Rectal smooth muscle tissue (tissue), 1 donor: ENCODE measurements around the gene GABBR2.

Experiments used
- H3K27ac ChIP-seq: one replicate; pipeline ENCODE4 v1.7.0; 2013; ENCODE audit warnings: low read depth, low read length, inconsistent platforms
- H3K27me3 ChIP-seq: one replicate; pipeline ENCODE4 v1.7.0; 2013; ENCODE audit warnings: low read length; ENCODE audit not compliant: control insufficient read depth, insufficient read depth
- H3K36me3 ChIP-seq: one replicate; pipeline ENCODE4 v1.7.0; 2013; ENCODE audit warnings: low read length; ENCODE audit not compliant: control insufficient read depth, insufficient read depth
- H3K4me1 ChIP-seq: one replicate; pipeline ENCODE4 v1.7.0; 2013; ENCODE audit warnings: low read length; ENCODE audit not compliant: control insufficient read depth, insufficient read depth
- H3K4me3 ChIP-seq: one replicate; pipeline ENCODE4 v1.7.0; 2013; ENCODE audit warnings: low read length
- H3K9ac ChIP-seq: one replicate; pipeline ENCODE4 v1.7.0; 2013; ENCODE audit warnings: low read length

Gene GABBR2

GRCh38 chr9:98736226-98736625, 27.5 kb upstream of the GABBR2 start:
- H3K27me3 ChIP-seq: no peaks in the 10 kb centered on the region
- no peak overlapping the region for H3K27ac ChIP-seq
- no peaks in the 10 kb centered on the region for H3K4me1 ChIP-seq
- no peak overlapping the region for H3K4me3 ChIP-seq
- peaks cover 9% of the 10 kb centered on the region for H3K36me3 ChIP-seq
- H3K9ac ChIP-seq: no peak overlapping the region

- H3K36me3 ChIP-seq: peaks cover 9% of the 10 kb centered on the region
- no peak overlapping the region for H3K9ac ChIP-seq
- H3K27ac ChIP-seq: no peak overlapping the region
- no peak overlapping the region for H3K4me3 ChIP-seq
- H3K4me1 ChIP-seq: no peaks in the 10 kb centered on the region
- H3K27me3 ChIP-seq: no peaks in the 10 kb centered on the region
Measured at GRCh38 chr9:98732801-98733200, 24.1 kb upstream of the GABBR2 start.

- H3K4me1 ChIP-seq: no peaks in the 10 kb centered on the region
- no peaks in the 10 kb centered on the region for H3K27me3 ChIP-seq
- H3K9ac ChIP-seq: no peak overlapping the region
- no peak overlapping the region for H3K27ac ChIP-seq
- H3K4me3 ChIP-seq: no peak overlapping the region
- H3K36me3 ChIP-seq: peaks cover 9% of the 10 kb centered on the region
Measured at GRCh38 chr9:98732091-98732490, 23.4 kb upstream of the GABBR2 start.

GRCh38 chr9:98730871-98731270, 22.1 kb upstream of the GABBR2 start:
- Histone ChIP-seq H3K27ac (no peak overlapping the region), H3K4me1 (no peaks in the 10 kb centered on the region), H3K27me3 (no peaks in the 10 kb centered on the region), H3K36me3 (peaks cover 9% of the 10 kb centered on the region), H3K9ac (no peak overlapping the region), H3K4me3 (no peak overlapping the region)

GRCh38 chr9:98728500-98728899, 19.8 kb upstream of the GABBR2 start:
- no peaks in the 10 kb centered on the region for H3K4me1 ChIP-seq
- no peak overlapping the region for H3K4me3 ChIP-seq

GRCh38 chr9:98727428-98727827, 18.7 kb upstream of the GABBR2 start:
- peaks cover 2% of the 10 kb centered on the region for H3K27me3 ChIP-seq
- no peaks in the 10 kb centered on the region for H3K4me1 ChIP-seq
- no peak overlapping the region for H3K4me3 ChIP-seq
- H3K9ac ChIP-seq: no peak overlapping the region
- no peaks in the 10 kb centered on the region for H3K36me3 ChIP-seq
- no peak overlapping the region for H3K27ac ChIP-seq

More at GRCh38 chr9:98728500-98728899, 19.8 kb upstream of the GABBR2 start:
- no peak overlapping the region for H3K27ac ChIP-seq
- H3K27me3 ChIP-seq: no peaks in the 10 kb centered on the region
- H3K9ac ChIP-seq: no peak overlapping the region
- peaks cover 3% of the 10 kb centered on the region for H3K36me3 ChIP-seq

- Histone ChIP-seq H3K27ac (no peak overlapping the region), H3K27me3 (peaks cover 2% of the 10 kb centered on the region), H3K4me1 (no peaks in the 10 kb centered on the region), H3K4me3 (no peak overlapping the region), H3K9ac (no peak overlapping the region), H3K36me3 (no peaks in the 10 kb centered on the region)
Measured at GRCh38 chr9:98726735-98727134, 18.0 kb upstream of the GABBR2 start.

GRCh38 chr9:98724810-98725530, 16.2 kb upstream of the GABBR2 start:
- Histone ChIP-seq H3K36me3 (no peaks in the 10 kb centered on the region), H3K27me3 (peaks cover 2% of the 10 kb centered on the region), H3K9ac (no peak overlapping the region), H3K27ac (no peak overlapping the region), H3K4me1 (no peaks in the 10 kb centered on the region), H3K4me3 (no peak overlapping the region)

- Histone ChIP-seq H3K36me3 (no peaks in the 10 kb centered on the region), H3K27me3 (peaks cover 2% of the 10 kb centered on the region), H3K4me3 (no peak overlapping the region), H3K27ac (no peak overlapping the region), H3K4me1 (no peaks in the 10 kb centered on the region), H3K9ac (no peak overlapping the region)
Measured at GRCh38 chr9:98721643-98722042, 12.9 kb upstream of the GABBR2 start.

- H3K27ac ChIP-seq: no peak overlapping the region
- H3K4me3 ChIP-seq: no peak overlapping the region
- H3K27me3 ChIP-seq: peaks cover 2% of the 10 kb centered on the region
- no peaks in the 10 kb centered on the region for H3K36me3 ChIP-seq
- no peaks in the 10 kb centered on the region for H3K4me1 ChIP-seq
- no peak overlapping the region for H3K9ac ChIP-seq
Measured at GRCh38 chr9:98720402-98720801, 11.7 kb upstream of the GABBR2 start.

- Histone ChIP-seq H3K36me3 (no peaks in the 10 kb centered on the region), H3K27ac (no peak overlapping the region), H3K27me3 (peaks cover 2% of the 10 kb centered on the region)
Measured at GRCh38 chr9:98719055-98719454, 10.3 kb upstream of the GABBR2 start.

GRCh38 chr9:98714833-98715232, 6.1 kb upstream of the GABBR2 start:
- Histone ChIP-seq H3K4me1 (no peaks in the 10 kb centered on the region), H3K27ac (no peak overlapping the region), H3K9ac (no peak overlapping the region), H3K27me3 (peaks cover 3% of the 10 kb centered on the region), H3K4me3 (no peak overlapping the region), H3K36me3 (no peaks in the 10 kb centered on the region)

More at GRCh38 chr9:98719055-98719454, 10.3 kb upstream of the GABBR2 start:
- no peak overlapping the region for H3K9ac ChIP-seq
- H3K4me3 ChIP-seq: no peak overlapping the region
- H3K4me1 ChIP-seq: no peaks in the 10 kb centered on the region

- H3K27me3 ChIP-seq: peaks cover 11% of the 10 kb centered on the region
- no peaks in the 10 kb centered on the region for H3K4me1 ChIP-seq
- H3K9ac ChIP-seq: no peak overlapping the region
- no peak overlapping the region for H3K4me3 ChIP-seq
- H3K36me3 ChIP-seq: no peaks in the 10 kb centered on the region
- H3K27ac ChIP-seq: no peak overlapping the region
Measured at GRCh38 chr9:98712987-98713386, 4.3 kb upstream of the GABBR2 start.
